Tibial nerve (tissue), 3 donors: ENCODE results near the gene ARRDC1.

Source experiments
- POLR2A ChIP-seq, 2 donors: fragments of 450-650 bp; IDR thresholded peaks; one replicate each; pipeline ENCODE4 v1.6.1; 2017; ENCODE audit warnings: antibody characterized with exemption in 2 of 2, mild to moderate bottlenecking in 2 of 2, moderate library complexity in 2 of 2
- TF ChIP-seq, protein P1 (sequence below), 5 experiments: fragments of 200-600 bp in 3 of 5; fragments of 450-650 bp in 2 of 5; sonication (generic) in 3 of 5; IDR thresholded peaks; one replicate each; pipeline ENCODE4 v1.5.1; 2016 to 2019; ENCODE audit warnings: antibody characterized with exemption in 5 of 5, mild to moderate bottlenecking in 3 of 5, moderate library complexity in 2 of 5

DNA sequence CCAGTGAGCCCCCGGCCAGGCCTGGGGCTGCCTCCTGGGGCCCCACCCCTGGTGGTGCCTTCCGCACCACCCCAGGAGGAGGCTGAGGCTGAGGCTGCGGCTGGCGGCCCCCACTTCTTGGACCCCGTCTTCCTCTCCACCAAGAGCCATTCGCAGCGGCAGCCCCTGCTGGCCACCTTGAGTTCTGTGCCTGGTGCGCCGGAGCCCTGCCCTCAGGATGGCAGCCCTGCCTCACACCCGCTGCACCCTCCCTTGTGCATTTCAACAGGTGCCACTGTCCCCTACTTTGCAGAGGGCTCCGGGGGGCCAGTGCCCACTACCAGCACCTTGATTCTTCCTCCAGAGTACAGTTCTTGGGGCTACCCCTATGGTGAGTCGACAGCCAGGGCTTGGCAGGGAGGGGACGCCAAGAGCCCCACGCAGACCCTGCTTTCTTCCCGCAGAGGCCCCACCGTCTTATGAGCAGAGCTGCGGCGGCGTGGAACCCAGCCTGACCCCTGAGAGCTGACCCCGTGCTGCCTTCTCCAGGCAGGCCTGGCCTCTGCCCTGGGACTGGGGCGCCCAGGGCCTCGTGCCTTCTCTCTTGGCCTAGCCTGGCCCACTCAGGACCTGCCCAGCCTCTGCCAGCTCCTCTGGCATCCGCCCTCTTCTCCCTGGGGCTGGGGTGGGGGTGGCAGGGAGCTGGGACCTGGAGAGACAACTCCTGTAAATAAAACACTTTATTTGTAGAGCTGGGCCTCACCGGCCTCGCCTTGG, 9.3 kb downstream of the ARRDC1 start:
- TF ChIP-seq, protein P1, sequence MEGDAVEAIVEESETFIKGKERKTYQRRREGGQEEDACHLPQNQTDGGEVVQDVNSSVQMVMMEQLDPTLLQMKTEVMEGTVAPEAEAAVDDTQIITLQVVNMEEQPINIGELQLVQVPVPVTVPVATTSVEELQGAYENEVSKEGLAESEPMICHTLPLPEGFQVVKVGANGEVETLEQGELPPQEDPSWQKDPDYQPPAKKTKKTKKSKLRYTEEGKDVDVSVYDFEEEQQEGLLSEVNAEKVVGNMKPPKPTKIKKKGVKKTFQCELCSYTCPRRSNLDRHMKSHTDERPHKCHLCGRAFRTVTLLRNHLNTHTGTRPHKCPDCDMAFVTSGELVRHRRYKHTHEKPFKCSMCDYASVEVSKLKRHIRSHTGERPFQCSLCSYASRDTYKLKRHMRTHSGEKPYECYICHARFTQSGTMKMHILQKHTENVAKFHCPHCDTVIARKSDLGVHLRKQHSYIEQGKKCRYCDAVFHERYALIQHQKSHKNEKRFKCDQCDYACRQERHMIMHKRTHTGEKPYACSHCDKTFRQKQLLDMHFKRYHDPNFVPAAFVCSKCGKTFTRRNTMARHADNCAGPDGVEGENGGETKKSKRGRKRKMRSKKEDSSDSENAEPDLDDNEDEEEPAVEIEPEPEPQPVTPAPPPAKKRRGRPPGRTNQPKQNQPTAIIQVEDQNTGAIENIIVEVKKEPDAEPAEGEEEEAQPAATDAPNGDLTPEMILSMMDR (IDR thresholded peaks at IDR 0.05): no peak
- no peak for TF ChIP-seq POLR2A (IDR thresholded peaks at IDR 0.05)
